HL-60 (cell line): ENCODE measurements around the gene CMIP.

Source experiments
- POLR2AphosphoS5 ChIP-seq: IDR thresholded peaks from 2 replicates; pipeline ENCODE4 v1.6.1; 2012; ENCODE audit warnings: low read depth
- TF ChIP-seq, protein P1 (sequence below): IDR thresholded peaks from one replicate; pipeline ENCODE4 v1.5.1; 2011; ENCODE audit warnings: low read length, control low read depth, inconsistent platforms; ENCODE audit not compliant: insufficient read depth

DNA sequence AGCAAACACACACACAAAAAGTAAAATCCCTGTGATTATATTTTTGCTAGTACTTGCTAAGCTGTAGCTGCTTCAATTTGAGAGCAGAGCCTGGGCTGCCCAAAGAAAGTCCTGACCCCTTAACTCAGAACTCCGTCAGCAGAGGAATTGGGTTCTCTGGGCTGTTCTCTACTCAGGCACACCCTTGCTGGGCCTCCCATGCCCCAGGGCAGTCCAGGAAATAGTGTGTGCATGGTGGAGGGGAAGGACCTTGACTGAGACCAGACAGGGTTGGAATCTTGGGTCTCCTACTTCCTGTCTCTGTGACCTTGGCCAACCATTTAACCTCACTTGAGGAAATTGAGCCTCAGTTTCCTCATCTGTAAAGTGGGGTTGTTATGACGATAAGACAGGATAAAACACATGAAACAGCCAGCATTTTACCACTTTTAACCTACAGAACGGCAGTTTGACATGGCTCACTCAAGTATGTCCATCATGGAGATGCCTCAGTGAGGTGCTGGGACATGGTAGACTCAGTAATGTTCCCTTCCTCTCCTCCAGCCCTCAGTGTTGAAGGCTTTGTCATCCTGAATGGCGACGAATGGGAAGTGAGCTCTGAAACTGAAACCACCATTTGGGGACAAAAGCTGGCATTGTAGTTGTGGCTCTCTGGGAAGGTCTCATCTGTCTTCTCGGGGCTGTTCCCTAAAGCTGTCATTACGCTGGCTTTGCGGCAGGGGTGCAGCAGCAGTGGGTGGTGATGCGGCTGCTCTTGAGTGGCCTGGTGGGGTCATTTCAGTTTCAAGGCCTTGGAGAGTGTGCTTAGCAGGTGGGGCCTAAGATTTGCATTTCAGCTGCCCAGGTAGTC, 74.9 kb downstream of the CMIP start:
- TF ChIP-seq, protein P1, sequence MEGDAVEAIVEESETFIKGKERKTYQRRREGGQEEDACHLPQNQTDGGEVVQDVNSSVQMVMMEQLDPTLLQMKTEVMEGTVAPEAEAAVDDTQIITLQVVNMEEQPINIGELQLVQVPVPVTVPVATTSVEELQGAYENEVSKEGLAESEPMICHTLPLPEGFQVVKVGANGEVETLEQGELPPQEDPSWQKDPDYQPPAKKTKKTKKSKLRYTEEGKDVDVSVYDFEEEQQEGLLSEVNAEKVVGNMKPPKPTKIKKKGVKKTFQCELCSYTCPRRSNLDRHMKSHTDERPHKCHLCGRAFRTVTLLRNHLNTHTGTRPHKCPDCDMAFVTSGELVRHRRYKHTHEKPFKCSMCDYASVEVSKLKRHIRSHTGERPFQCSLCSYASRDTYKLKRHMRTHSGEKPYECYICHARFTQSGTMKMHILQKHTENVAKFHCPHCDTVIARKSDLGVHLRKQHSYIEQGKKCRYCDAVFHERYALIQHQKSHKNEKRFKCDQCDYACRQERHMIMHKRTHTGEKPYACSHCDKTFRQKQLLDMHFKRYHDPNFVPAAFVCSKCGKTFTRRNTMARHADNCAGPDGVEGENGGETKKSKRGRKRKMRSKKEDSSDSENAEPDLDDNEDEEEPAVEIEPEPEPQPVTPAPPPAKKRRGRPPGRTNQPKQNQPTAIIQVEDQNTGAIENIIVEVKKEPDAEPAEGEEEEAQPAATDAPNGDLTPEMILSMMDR, result no peak
- no peak for TF ChIP-seq POLR2AphosphoS5
